HEK293 (cell line): ENCODE measurements around the gene GRM4.

ENCODE experiments used
- AEBP2 ChIP-seq: fragments of 450-650 bp; formaldehyde crosslinking; IDR thresholded peaks from 2 replicates; pipeline ENCODE4 v1.5.1; 2016; ENCODE audit warnings: missing biosample characterization, missing genetic modification characterization, borderline replicate concordance
- BCL11B ChIP-seq: fragments of 450-650 bp; formaldehyde crosslinking; IDR thresholded peaks from 2 replicates; pipeline ENCODE4 v1.5.1; 2016; ENCODE audit warnings: low read depth, missing biosample characterization, missing genetic modification characterization
- BCL6B ChIP-seq: fragments of 450-650 bp; formaldehyde crosslinking; IDR thresholded peaks from 2 replicates; pipeline ENCODE4 v1.5.1; 2017; ENCODE audit warnings: missing biosample characterization, missing genetic modification characterization
- CTCF ChIP-seq: fragments of 450-650 bp; formaldehyde crosslinking; IDR thresholded peaks from 2 replicates; pipeline ENCODE4 v1.5.1; 2016; ENCODE audit warnings: missing biosample characterization, missing genetic modification characterization
- REST ChIP-seq: fragments of 450-650 bp; formaldehyde crosslinking; IDR thresholded peaks from 2 replicates; pipeline ENCODE4 v1.5.1; 2016; ENCODE audit warnings: missing biosample characterization, missing genetic modification characterization
- SP2 ChIP-seq: fragments of 450-650 bp; formaldehyde crosslinking; IDR thresholded peaks from 2 replicates; pipeline ENCODE4 v1.5.1; 2016; ENCODE audit warnings: missing biosample characterization, missing genetic modification characterization
- ZNF138 ChIP-seq: fragments of 450-650 bp; formaldehyde crosslinking; IDR thresholded peaks from 2 replicates; pipeline ENCODE4 v1.5.1; 2016; ENCODE audit warnings: missing biosample characterization, missing genetic modification characterization, borderline replicate concordance
- ZNF184 ChIP-seq: fragments of 450-650 bp; IDR thresholded peaks from 2 replicates; pipeline ENCODE4 v1.5.1; 2018; ENCODE audit warnings: missing biosample characterization, mild to moderate bottlenecking, missing genetic modification characterization
- ZNF221 ChIP-seq: fragments of 450-650 bp; formaldehyde crosslinking; IDR thresholded peaks from 2 replicates; pipeline ENCODE4 v1.5.1; 2017; ENCODE audit warnings: missing biosample characterization, missing genetic modification characterization, borderline replicate concordance
- ZNF416 ChIP-seq: fragments of 450-650 bp; formaldehyde crosslinking; IDR thresholded peaks from 2 replicates; pipeline ENCODE4 v1.5.1; 2016; ENCODE audit warnings: missing biosample characterization, missing genetic modification characterization
- ZNF449 ChIP-seq: fragments of 450-650 bp; formaldehyde crosslinking; IDR thresholded peaks from 2 replicates; pipeline ENCODE4 v1.5.1; 2017; ENCODE audit warnings: missing biosample characterization, mild to moderate bottlenecking, missing genetic modification characterization, moderate library complexity
- ZNF473 ChIP-seq: fragments of 450-650 bp; formaldehyde crosslinking; IDR thresholded peaks from 2 replicates; pipeline ENCODE4 v1.5.1; 2017; ENCODE audit warnings: missing biosample characterization, missing genetic modification characterization

- TF ChIP-seq BCL11B (no peak), ZNF184 (tag by site-specific recombination) (no peak), ZNF473 (no peak), ZNF416 (tag by site-specific recombination) (no peak), CTCF (no peak), ZNF449 (tag by site-specific recombination) (no peak), ZNF221 (no peak), AEBP2 (tag by site-specific recombination) (no peak), REST (tag by site-specific recombination) (no peak), BCL6B (tag by site-specific recombination) (no peak), ZNF138 (no peak), SP2 (tag by site-specific recombination) (no peak)
Measured at GRCh38 chr6:34062156-34062555, 83.7 kb downstream of the GRM4 start.
